ENCODE measurements around the gene NRGN. TPM values are rescaled to one million over a fixed set of nuclear protein-coding genes. Genes with fewer than 3 reads are reported as not detected.
A peak's percentile ranks its signal among the peaks of the same experiment; 100 is the strongest.

NRGN gene
- total RNA-seq, 2 donors from 2014 or later = 4.7 to 8.9 TPM

- TF ChIP-seq CTCF (conservative IDR thresholded peaks at IDR 0.05) = no peak
- Mint-ChIP-seq H3K27ac (no peak overlapping the region), H3K36me3 (ENCODE audit: low read depth) (no peaks in the 10 kb centered on the region), H3K9me3 (no peaks in the 10 kb centered on the region), H3K27me3 (ENCODE audit: insufficient read depth) (peaks cover 81% of the 10 kb centered on the region), H3K4me1 (peaks cover 22% of the 10 kb centered on the region), H3K4me3 (peak overlapping the region; percentile 38)
- H3K9me3 ChIP-seq (ENCODE audit: control insufficient read depth, low read length) = no peaks in the 10 kb centered on the region
- no peak overlapping the region for H3K27ac ChIP-seq (ENCODE audit: low read depth, low read length)
- H3K4me1 ChIP-seq (ENCODE audit: control insufficient read depth, insufficient read depth, low read length) = no peaks in the 10 kb centered on the region
- H3K27me3 ChIP-seq (ENCODE audit: control insufficient read depth, insufficient read depth, low read length, poor library complexity, severe bottlenecking) = peaks cover 81% of the 10 kb centered on the region
- H3K36me3 ChIP-seq (ENCODE audit: control insufficient read depth, insufficient read depth, low read length) = no peaks in the 10 kb centered on the region
- no peak overlapping the region for H3K9ac ChIP-seq (ENCODE audit: extremely low read depth, low read length, poor library complexity, severe bottlenecking)
- peak; percentile 52 for DNase-seq
- no peak overlapping the region for H3K4me3 ChIP-seq (ENCODE audit: low read length)
- WGBS, 2 experiments (ENCODE audit: insufficient coverage in 1 of 2, insufficient read length in 1 of 2) = 82 to 90% methylated on average over 2 to 10 of the region's 10 CpGs
These were observed 12.8 kb downstream of the NRGN start for GRCh38 chr11:124752471-124753102.

- H3K27ac Mint-ChIP-seq = no peak overlapping the region
- peaks cover 23% of the 10 kb centered on the region for H3K4me1 Mint-ChIP-seq
- no peaks in the 10 kb centered on the region for H3K9me3 ChIP-seq (ENCODE audit: control insufficient read depth, low read length)
- H3K36me3 ChIP-seq (ENCODE audit: control insufficient read depth, insufficient read depth, low read length) = no peaks in the 10 kb centered on the region
- H3K36me3 Mint-ChIP-seq (ENCODE audit: low read depth) = no peaks in the 10 kb centered on the region
- no peaks in the 10 kb centered on the region for H3K9me3 Mint-ChIP-seq
- H3K4me3 ChIP-seq (ENCODE audit: low read length) = no peak overlapping the region
- no peak overlapping the region for H3K9ac ChIP-seq (ENCODE audit: extremely low read depth, low read length, poor library complexity, severe bottlenecking)
- H3K4me3 Mint-ChIP-seq = no peak overlapping the region
- no peak overlapping the region for H3K27ac ChIP-seq (ENCODE audit: low read depth, low read length)
- peak; percentile 34 for DNase-seq
- TF ChIP-seq CTCF (conservative IDR thresholded peaks at IDR 0.05) = no peak
- H3K4me1 ChIP-seq (ENCODE audit: control insufficient read depth, insufficient read depth, low read length) = no peaks in the 10 kb centered on the region
- peaks cover 81% of the 10 kb centered on the region for H3K27me3 Mint-ChIP-seq (ENCODE audit: insufficient read depth)
- H3K27me3 ChIP-seq (ENCODE audit: control insufficient read depth, insufficient read depth, low read length, poor library complexity, severe bottlenecking) = peaks cover 81% of the 10 kb centered on the region
These were observed 13.5 kb downstream of the NRGN start for GRCh38 chr11:124753205-124753604.

GRCh38 chr11:124753624-124754023 is 13.9 kb downstream of the NRGN start:
- peak; percentile 35 for DNase-seq

More at GRCh38 chr11:124753624-124754023, 13.9 kb downstream of the NRGN start:
- no peak overlapping the region for H3K9ac ChIP-seq (ENCODE audit: extremely low read depth, low read length, poor library complexity, severe bottlenecking)
- no peaks in the 10 kb centered on the region for H3K36me3 ChIP-seq (ENCODE audit: control insufficient read depth, insufficient read depth, low read length)
- no peak overlapping the region for H3K4me3 Mint-ChIP-seq
- H3K9me3 Mint-ChIP-seq = no peaks in the 10 kb centered on the region
- H3K36me3 Mint-ChIP-seq (ENCODE audit: low read depth) = no peaks in the 10 kb centered on the region
- no peak overlapping the region for H3K27ac Mint-ChIP-seq
- no peaks in the 10 kb centered on the region for H3K4me1 ChIP-seq (ENCODE audit: control insufficient read depth, insufficient read depth, low read length)
- peaks cover 26% of the 10 kb centered on the region for H3K4me1 Mint-ChIP-seq
- no peak overlapping the region for H3K27ac ChIP-seq (ENCODE audit: low read depth, low read length)
- no peak for TF ChIP-seq CTCF (conservative IDR thresholded peaks at IDR 0.05)
- 93 to 94% methylated on average over 2 to 6 of the region's 7 CpGs for WGBS, 2 experiments (ENCODE audit: insufficient coverage in 1 of 2, insufficient read length in 1 of 2)
- no peak overlapping the region for H3K4me3 ChIP-seq (ENCODE audit: low read length)
- H3K9me3 ChIP-seq (ENCODE audit: control insufficient read depth, low read length) = no peaks in the 10 kb centered on the region
- H3K27me3 Mint-ChIP-seq (ENCODE audit: insufficient read depth) = peaks cover 81% of the 10 kb centered on the region
- peaks cover 80% of the 10 kb centered on the region for H3K27me3 ChIP-seq (ENCODE audit: control insufficient read depth, insufficient read depth, low read length, poor library complexity, severe bottlenecking)

Data from endodermal cell (in vitro differentiated cells).